Kidney epithelial cell (primary cell): ENCODE results near the gene WDR18. TPM values are rescaled to one million over a fixed set of nuclear protein-coding genes. Genes with fewer than 3 reads are reported as not detected.

Experiments used
- DNase-seq: peaks from one replicate; pipeline ENCODE4 v3.0.0-alpha.2; 2010; ENCODE audit warnings: low read depth
- H3K27me3 ChIP-seq: 2 replicates; pipeline ENCODE4 v1.6.0; 2011; ENCODE audit warnings: low read length; ENCODE audit not compliant: control insufficient read depth, insufficient read depth
- H3K36me3 ChIP-seq: 2 replicates; pipeline ENCODE4 v1.5.1; 2011; ENCODE audit warnings: low read length; ENCODE audit not compliant: control insufficient read depth, insufficient read depth
- H3K4me3 ChIP-seq: 2 replicates; pipeline ENCODE4 v1.5.1; 2011; ENCODE audit warnings: low read depth, mild to moderate bottlenecking, control low read depth, low read length
- CTCF ChIP-seq: IDR thresholded peaks from 2 replicates; pipeline ENCODE4 v1.5.1; 2011; ENCODE audit warnings: mild to moderate bottlenecking, moderate library complexity, low read length, control low read depth, inconsistent platforms; ENCODE audit not compliant: insufficient read depth, poor library complexity, severe bottlenecking
- total RNA-seq: library from RNA; depleted of rRNA; stranded (reverse); fragments of >200 nt; gene quantifications from 2 replicates; pipeline ENCODE4 v1.2.3, GENCODE V29; 2015

Gene WDR18
- total RNA-seq, 1 donor from 2014 or later: 54.6 TPM

DNA sequence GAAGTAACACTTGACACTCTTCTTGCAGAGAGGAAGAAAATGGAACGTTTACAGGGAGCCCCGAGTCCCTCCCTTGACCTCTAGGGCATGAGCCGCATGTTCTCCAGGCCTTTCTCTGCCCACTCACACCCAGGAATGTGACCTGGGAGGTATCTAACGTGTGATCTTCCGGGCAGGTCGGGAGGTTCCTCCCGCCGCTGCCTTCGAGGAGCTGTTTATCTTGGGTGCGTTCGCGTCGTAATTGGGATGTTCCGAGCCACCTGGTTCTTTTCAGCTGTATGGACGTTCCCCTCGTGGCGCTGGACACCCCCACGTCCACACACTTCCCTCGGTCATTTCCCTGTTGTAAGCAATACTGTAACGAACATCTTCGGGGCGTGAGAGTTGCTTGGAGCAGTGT, 44.7 kb upstream of the WDR18 start:
- no peak for TF ChIP-seq CTCF
- H3K36me3 ChIP-seq: no peaks in the 10 kb centered on the region
- no peak for DNase-seq
- no peaks in the 10 kb centered on the region for H3K27me3 ChIP-seq
- no peak overlapping the region for H3K4me3 ChIP-seq

DNA sequence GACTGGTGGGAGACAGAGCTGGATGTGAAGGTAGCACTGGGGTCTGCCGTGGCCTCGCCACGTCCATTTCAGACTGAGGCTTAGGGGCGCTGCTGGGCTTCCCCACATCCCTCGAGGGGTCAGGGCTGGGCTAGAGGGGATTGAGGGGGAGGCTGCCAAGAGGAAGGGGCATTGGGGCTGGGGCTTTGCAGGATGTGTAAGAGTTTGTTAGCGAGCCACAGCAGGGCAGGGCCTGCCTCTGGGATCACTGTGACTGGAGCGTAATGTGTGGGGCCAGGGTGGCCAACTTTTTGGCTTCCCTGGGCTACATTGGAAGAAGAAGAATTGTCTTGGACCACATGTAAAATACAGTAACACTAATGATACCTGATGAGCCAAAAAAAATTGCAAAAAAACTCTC, 44.2 kb upstream of the WDR18 start:
- TF ChIP-seq CTCF: no peak
- Histone ChIP-seq H3K4me3 (no peak overlapping the region), H3K36me3 (no peaks in the 10 kb centered on the region), H3K27me3 (no peaks in the 10 kb centered on the region)
- DNase-seq: no peak

- Histone ChIP-seq H3K4me3 (no peak overlapping the region), H3K36me3 (no peaks in the 10 kb centered on the region), H3K27me3 (no peaks in the 10 kb centered on the region)
- DNase-seq: no peak
- no peak for TF ChIP-seq CTCF
Observed at GRCh38 chr19:940591-941291, 43.4 kb upstream of the WDR18 start.

DNA sequence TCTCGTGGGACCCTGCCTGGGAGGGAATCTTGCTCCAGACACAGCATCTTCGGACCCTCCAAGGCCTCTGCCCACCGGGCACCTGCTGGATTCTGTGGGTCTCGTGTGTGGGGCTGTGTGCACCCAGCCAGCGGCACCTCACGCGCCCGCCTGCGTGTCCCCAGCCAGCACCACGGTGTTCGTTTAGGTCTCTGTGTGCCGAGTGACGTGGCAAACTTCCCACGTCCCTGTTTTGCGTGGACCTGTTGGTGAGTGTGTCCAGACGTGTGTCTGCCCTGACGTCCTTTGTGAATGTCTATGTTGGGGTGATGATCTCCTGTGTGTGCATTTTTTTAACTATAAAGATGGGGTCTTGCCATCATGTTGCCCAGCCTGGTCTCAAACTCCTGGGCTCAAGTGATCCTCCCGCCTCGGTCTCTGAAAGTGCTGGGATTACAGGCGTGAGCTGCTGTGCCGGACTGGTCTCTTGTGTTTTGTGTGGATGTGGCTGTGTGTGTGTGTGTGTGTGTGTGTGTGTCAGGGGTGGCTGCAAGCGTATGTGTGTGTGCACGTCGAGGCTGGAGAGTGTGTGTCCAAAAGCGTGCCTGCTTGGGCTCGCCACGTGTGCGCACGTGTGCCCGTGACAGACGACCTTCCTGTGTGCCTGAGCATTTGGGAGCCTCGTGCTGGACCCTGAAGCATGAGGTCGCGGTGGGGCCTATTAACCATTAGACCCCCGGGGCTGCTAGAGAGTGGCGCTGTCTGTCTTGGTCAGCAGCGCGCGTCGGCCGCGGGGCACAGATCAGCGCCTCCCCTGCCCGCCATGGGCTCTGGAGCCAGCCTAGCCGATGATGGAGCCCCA, 42.6 kb upstream of the WDR18 start:
- Histone ChIP-seq H3K4me3 (no peak overlapping the region), H3K27me3 (no peaks in the 10 kb centered on the region), H3K36me3 (no peaks in the 10 kb centered on the region)
- no peak for TF ChIP-seq CTCF
- DNase-seq: no peak

DNA sequence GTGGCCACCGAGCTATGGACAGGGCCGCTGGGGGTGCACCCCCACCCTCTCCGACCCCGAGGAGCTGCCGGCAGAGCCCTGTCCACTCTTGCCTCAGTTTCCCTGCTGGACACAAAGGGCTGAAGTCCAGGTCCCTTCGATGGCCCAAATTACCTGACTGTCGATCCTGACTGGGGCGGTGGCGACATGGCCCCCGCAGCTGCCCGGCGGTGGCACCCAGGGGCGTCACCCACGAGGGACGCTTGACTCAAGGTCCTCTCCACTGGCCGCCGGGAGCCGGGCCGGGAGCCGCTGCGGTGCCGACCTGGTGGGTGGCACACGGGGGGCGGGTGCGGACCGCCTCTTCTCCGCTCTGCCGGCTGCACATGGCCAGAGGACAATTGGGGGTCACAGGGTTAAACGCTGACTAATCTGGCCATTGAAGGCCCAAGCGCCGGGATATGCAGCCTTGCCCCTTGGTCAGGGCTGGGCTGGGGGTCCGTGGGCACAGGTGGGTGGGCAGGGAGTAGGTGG, 42.0 kb upstream of the WDR18 start:
- no peaks in the 10 kb centered on the region for H3K36me3 ChIP-seq
- H3K4me3 ChIP-seq: no peak overlapping the region
- no peaks in the 10 kb centered on the region for H3K27me3 ChIP-seq
- TF ChIP-seq CTCF: no peak
- no peak for DNase-seq
